ENCODE results near the gene PRICKLE2.

GRCh38 chr3:64191822-64192221, 33.4 kb downstream of the PRICKLE2 start:
- TF ChIP-seq CTCF (IDR thresholded peaks at IDR 0.05) (no peak), POLR2A (IDR thresholded peaks at IDR 0.05) (no peak)

Data from body of pancreas (tissue), 4 donors.